ENCODE data around the gene CD72.
"Not testable (repeated sequence)": the region's sequence is repeated elsewhere in the genome, so short reads cannot be mapped to it uniquely, and the experiment has no call there.

GRCh38 chr9:35612066-35612465 lies 6.1 kb downstream of the CD72 start:
- not testable (repeated sequence) for TF ChIP-seq YY1 (IDR thresholded peaks at IDR 0.05; ENCODE audit: insufficient read depth, insufficient read length); ZNF274 (IDR thresholded peaks at IDR 0.05; ENCODE audit: low read depth, low read length); SUZ12 (IDR thresholded peaks at IDR 0.05; ENCODE audit: extremely low read depth, insufficient read depth, insufficient read length)
